Naive B cell (primary cell): ENCODE data around the gene ZNF8. TPM values are rescaled to one million over a fixed set of nuclear protein-coding genes. Genes with fewer than 3 reads are reported as not detected.

Source experiments
- ATAC-seq, 2 donors: fragments of 150-1000 bp; cut with Tn5 transposase; 2 replicates each; pipeline ENCODE4 v1.10.0; 2021; ENCODE audit warnings: low read depth in 2 of 2, mild to moderate bottlenecking in 2 of 2, moderate library complexity in 2 of 2
- DNase-seq: peaks from one replicate; pipeline ENCODE4 v3.0.0; 2022
- H3K27ac Mint-ChIP-seq, 6 donors: one replicate each; pipeline ENCODE4 v1.8.0; 2020 to 2022; ENCODE audit warnings: mild to moderate bottlenecking in 6 of 6, mixed read lengths in 6 of 6, moderate library complexity in 5 of 6, inconsistent platforms in 2 of 6
- H3K27me3 Mint-ChIP-seq, 3 donors: one replicate each; pipeline ENCODE4 v1.8.0; 2021 to 2022; ENCODE audit warnings: mixed read lengths in 3 of 3, mild to moderate bottlenecking in 1 of 3
- H3K36me3 Mint-ChIP-seq, 2 donors: one replicate each; pipeline ENCODE4 v1.8.0; 2020 to 2022; ENCODE audit warnings: mixed read lengths in 2 of 2, inconsistent platforms in 1 of 2, mild to moderate bottlenecking in 1 of 2
- H3K4me1 Mint-ChIP-seq, 3 donors: one replicate each; pipeline ENCODE4 v1.8.0; 2020 to 2022; ENCODE audit warnings: mixed read lengths in 3 of 3, inconsistent platforms in 1 of 3, mild to moderate bottlenecking in 1 of 3, moderate library complexity in 1 of 3
- H3K4me3 Mint-ChIP-seq, 8 donors: one replicate each; pipeline ENCODE4 v1.8.0; 2020 to 2022; ENCODE audit warnings: mild to moderate bottlenecking in 8 of 8, mixed read lengths in 8 of 8, moderate library complexity in 8 of 8, inconsistent platforms in 2 of 8
- H3K9me3 Mint-ChIP-seq, 7 donors: one replicate each; pipeline ENCODE4 v1.8.0; 2020 to 2022; ENCODE audit warnings: mixed read lengths in 7 of 7, mild to moderate bottlenecking in 5 of 7, inconsistent platforms in 2 of 7, moderate library complexity in 1 of 7
- polyA plus RNA-seq, 6 donors: library from polyadenylated mRNA; unstranded; fragments of 300-500 nt; fragmentation: Illumina TruSeq; gene quantifications; one replicate each; pipeline ENCODE4 v1.2.3, GENCODE V29; 2021; ENCODE audit warnings: low read depth in 6 of 6

Gene ZNF8
- polyA plus RNA-seq, 6 donors from 2014 or later = 0.21 to 1.0 (median 0.70) TPM; not detected in 1

DNA sequence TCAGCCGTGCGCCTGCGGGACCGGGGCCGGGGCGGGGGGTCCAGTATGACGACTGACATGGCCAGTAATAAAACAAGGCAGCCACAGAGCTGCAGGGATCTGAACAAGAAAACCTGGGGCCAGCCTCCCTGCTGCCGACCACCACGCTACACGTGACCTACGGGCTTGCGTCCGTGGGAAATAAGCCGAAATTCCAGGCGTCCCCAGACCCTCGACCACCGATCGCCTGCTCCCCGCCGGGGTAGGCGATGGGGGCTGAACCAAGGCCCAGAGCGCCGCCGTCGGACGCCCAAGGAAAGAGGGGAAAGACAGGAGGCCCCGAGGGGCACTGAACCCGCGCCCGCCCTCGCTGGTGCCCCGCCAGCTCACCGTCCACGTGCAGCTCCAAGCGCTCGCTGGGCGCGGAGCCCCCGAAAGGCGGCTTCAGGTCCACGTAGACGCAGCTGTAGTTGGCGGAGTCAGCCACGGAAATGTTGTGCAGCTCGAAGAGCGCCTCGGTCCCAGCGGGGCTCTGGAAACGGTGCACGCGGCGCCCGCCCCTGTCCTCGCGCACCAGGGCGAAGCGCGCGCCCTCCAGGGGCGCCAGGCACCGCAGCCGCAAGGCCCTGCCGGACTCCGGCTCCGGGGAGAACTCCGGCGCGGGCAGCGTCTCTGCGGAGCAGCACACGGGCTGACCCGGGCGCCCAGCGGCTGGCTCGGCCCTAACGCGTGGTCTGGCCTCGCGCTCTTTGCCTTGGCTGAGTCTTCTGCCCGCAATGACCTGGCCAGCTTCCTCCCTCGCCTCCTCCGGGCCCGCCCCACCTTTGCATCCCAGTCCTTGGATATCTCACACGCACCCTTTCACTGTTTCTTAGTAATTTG is 71.5 kb downstream of the ZNF8 start:
- peak overlapping the region in 4 of 6 donors; percentile 36 to 96 (median 72) for H3K27ac Mint-ChIP-seq
- ATAC-seq = no peak
- DNase-seq = no peak
- H3K4me1 Mint-ChIP-seq = peaks cover 20 to 45% (median 33%) of the 10 kb centered on the region in 3 donors
- H3K36me3 Mint-ChIP-seq = peaks cover 0 to 8% of the 10 kb centered on the region in 2 donors
- H3K9me3 Mint-ChIP-seq = no peaks in the 10 kb centered on the region
- H3K27me3 Mint-ChIP-seq = no peaks in the 10 kb centered on the region
- peak overlapping the region in 7 of 8 donors; percentile 15 to 95 (median 72) for H3K4me3 Mint-ChIP-seq

DNA sequence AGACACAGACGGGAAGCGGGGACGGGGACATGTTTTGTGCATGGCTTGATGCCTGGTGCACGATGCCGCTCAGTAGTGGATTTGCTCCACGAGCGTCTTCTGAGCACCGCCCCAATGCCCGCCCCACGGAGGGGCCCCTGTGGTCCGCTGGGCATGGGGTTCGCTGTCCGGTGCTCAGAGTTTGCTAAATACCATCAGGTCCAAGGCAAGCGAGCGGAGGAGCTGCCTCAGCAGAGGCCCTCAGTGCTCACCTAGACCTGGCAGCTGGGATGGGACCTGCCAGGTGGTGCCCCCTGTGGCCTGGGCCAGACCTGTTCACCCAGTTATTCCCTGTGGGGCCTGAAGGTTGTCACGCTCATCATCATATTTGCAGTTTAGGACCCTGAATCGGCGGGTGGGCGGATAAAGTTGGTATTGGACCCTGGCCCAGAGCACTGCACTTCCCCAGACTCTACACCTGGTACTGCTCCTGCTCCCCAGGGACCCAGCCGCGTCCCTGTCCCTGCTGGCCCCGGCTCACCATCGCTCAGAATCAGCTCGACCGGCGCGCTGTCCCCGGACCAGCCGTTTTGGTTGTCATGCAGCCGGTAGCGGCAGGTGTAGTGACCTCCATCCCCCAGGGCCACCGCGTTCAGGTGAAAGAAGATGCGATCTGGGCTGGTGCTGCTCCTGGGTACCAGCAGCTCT is 72.3 kb downstream of the ZNF8 start:
- ATAC-seq (no peak), DNase-seq (no peak)
- Mint-ChIP-seq H3K36me3 (peaks cover 0 to 8% of the 10 kb centered on the region in 2 donors), H3K4me3 (peak overlapping the region in 7 of 8 donors; percentile 27 to 77 (median 51)), H3K4me1 (peaks cover 15 to 37% (median 28%) of the 10 kb centered on the region in 3 donors), H3K27me3 (no peaks in the 10 kb centered on the region), H3K9me3 (no peaks in the 10 kb centered on the region), H3K27ac (peak overlapping the region in 2 of 6 donors; percentile 56 to 87)

DNA sequence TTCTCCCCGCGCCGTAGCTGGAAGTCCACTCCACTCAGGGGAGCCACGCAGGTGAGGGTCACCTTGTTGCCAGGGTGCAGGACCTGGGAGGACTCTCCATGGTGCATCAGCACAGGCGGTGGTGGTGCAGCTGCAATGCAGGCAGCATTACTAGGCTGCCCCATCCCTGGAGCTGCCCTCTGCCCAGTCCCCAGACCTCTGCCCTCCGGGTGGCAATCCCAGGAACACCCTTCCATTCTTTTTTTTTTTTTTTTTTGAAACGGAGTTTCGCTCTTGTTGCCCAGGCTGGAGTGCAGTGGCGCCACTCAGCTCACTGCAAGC is 72.8 kb downstream of the ZNF8 start:
- ATAC-seq = no peak

DNA sequence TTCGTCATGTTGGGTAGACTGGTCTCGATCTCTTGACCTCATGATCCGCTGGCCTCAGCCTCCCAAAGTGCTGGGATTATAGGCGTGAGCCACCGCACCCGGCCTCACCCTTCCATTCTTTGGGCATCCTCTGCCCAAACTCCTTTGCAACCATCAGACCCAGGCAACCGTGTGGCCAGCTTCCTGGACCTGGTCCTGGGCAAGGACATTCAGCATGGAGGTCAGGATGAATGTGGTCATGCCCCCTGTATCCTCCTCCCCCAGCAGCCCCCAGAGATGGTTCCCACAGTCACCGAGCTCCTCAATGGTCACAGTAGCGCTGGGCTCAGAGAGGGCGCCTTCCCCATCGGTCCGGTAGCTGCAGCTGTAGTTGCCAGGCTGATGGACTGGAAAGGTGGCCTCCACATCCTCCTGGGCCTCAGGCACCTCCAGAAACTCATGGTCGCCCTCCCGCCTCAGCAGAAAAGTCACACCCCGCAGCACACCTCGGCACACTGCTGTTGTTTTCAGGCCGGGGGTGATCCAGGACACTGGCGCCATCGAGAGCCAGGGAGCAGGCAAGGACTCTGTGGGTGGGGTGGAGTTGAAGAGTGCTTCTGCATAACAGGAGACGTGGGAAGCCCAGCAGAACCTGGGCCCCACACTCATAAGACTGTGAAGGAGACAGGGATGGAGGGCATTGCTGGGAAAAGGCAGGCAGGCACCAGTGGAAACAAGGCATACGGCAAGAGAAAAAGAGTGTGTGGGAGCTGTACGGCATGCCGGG is 73.4 kb downstream of the ZNF8 start:
- ATAC-seq (no peak), DNase-seq (no peak)
- peak overlapping the region in 1 of 6 donors; percentile 44 for H3K27ac Mint-ChIP-seq
- peak overlapping the region in 2 of 8 donors; percentile 62 to 71 for H3K4me3 Mint-ChIP-seq
- H3K36me3 Mint-ChIP-seq = peaks cover 0 to 8% of the 10 kb centered on the region in 2 donors
- peaks cover 12 to 36% (median 28%) of the 10 kb centered on the region in 3 donors for H3K4me1 Mint-ChIP-seq
- no peaks in the 10 kb centered on the region for H3K9me3 Mint-ChIP-seq
- no peaks in the 10 kb centered on the region for H3K27me3 Mint-ChIP-seq

More for the DNA sequence above, 72.8 kb downstream of the ZNF8 start:
- peaks cover 0 to 8% of the 10 kb centered on the region in 2 donors for H3K36me3 Mint-ChIP-seq
- H3K9me3 Mint-ChIP-seq = no peaks in the 10 kb centered on the region
- peak overlapping the region in 1 of 6 donors; percentile 87 for H3K27ac Mint-ChIP-seq
- H3K27me3 Mint-ChIP-seq = no peaks in the 10 kb centered on the region
- no peak for DNase-seq
- peaks cover 15 to 32% (median 32%) of the 10 kb centered on the region in 3 donors for H3K4me1 Mint-ChIP-seq
- peak overlapping the region in 2 of 8 donors; percentile 27 to 70 for H3K4me3 Mint-ChIP-seq

Other genes with a start within 250 kb of the ZNF8 start
- gene ZSCAN1, start 244.9 kb upstream of the ZNF8 start, polyA plus RNA-seq = not detected
- 10 to 100 TPM in 1 of 6 donors, 1 to 10 TPM in 4, not detected in 1; 4.2 to 11.1 (median 5.6) TPM for gene ZNF135, start 219.7 kb upstream of the ZNF8 start, polyA plus RNA-seq
- 10 to 100 TPM; 22.2 to 39.2 (median 36.7) TPM for gene ZSCAN18, start 180.7 kb upstream of the ZNF8 start, polyA plus RNA-seq
- 10 to 100 TPM in 1 of 6 donors, 1 to 10 TPM in 5; 2.5 to 11.2 (median 5.6) TPM for gene ZNF329, start 128.2 kb upstream of the ZNF8 start, polyA plus RNA-seq
- gene ZNF274, start 95.9 kb upstream of the ZNF8 start, polyA plus RNA-seq = 10 to 100 TPM; 45.1 to 65.9 (median 55.5) TPM
- gene ZNF544, start 50.0 kb upstream of the ZNF8 start, polyA plus RNA-seq = 10 to 100 TPM; 16.4 to 41.1 (median 23.1) TPM
- 10 to 100 TPM; 47.2 to 88.7 (median 74.6) TPM for gene ERVK3-1, start 26.4 kb downstream of the ZNF8 start, polyA plus RNA-seq
- 1 to 10 TPM in 5 of 6 donors, not detected in 1; 1.5 to 5.2 (median 2.1) TPM for gene ZSCAN22, start 48.0 kb downstream of the ZNF8 start, polyA plus RNA-seq
- 10 to 100 TPM; 30.6 to 68.3 (median 50.9) TPM for gene A1BG, start 74.5 kb downstream of the ZNF8 start, polyA plus RNA-seq
- 1 to 10 TPM in 3 of 6 donors, under 1 TPM in 3; 0.23 to 2.3 (median 1.5) TPM for gene ZNF497, start 83.8 kb downstream of the ZNF8 start, polyA plus RNA-seq
- gene ZNF837, start 102.1 kb downstream of the ZNF8 start, polyA plus RNA-seq = 10 to 100 TPM in 2 of 6 donors, 1 to 10 TPM in 4; 7.5 to 13.5 (median 8.5) TPM
- 1,000 to 10,000 TPM; 1,545 to 2,332 (median 1,783) TPM for gene RPS5, start 108.3 kb downstream of the ZNF8 start, polyA plus RNA-seq
- not detected for gene RNF225, start 116.7 kb downstream of the ZNF8 start, polyA plus RNA-seq
- gene ZNF584, start 129.7 kb downstream of the ZNF8 start, polyA plus RNA-seq = 1 to 10 TPM; 3.6 to 6.2 (median 4.5) TPM
- gene ZNF132, start 161.2 kb downstream of the ZNF8 start, polyA plus RNA-seq = 1 to 10 TPM in 5 of 6 donors, not detected in 1; 2.1 to 3.8 (median 3.2) TPM
- 1 to 10 TPM in 5 of 6 donors, under 1 TPM in 1; 0.96 to 3.7 (median 2.4) TPM for gene ZNF324B, start 172.7 kb downstream of the ZNF8 start, polyA plus RNA-seq
- gene ZNF324, start 188.1 kb downstream of the ZNF8 start, polyA plus RNA-seq = 10 to 100 TPM in 5 of 6 donors, 1 to 10 TPM in 1; 8.5 to 30.0 (median 14.4) TPM
- 1 to 10 TPM; 4.1 to 6.2 (median 5.0) TPM for gene ZNF446, start 197.4 kb downstream of the ZNF8 start, polyA plus RNA-seq
- 10 to 100 TPM; 12.0 to 17.8 (median 12.7) TPM for gene SLC27A5, start 233.0 kb downstream of the ZNF8 start, polyA plus RNA-seq
- 1 to 10 TPM; 3.3 to 6.8 (median 4.8) TPM for gene ZBTB45, start 240.9 kb downstream of the ZNF8 start, polyA plus RNA-seq